ENCODE results near the gene CNOT6.

The CNOT6 gene

DNA sequence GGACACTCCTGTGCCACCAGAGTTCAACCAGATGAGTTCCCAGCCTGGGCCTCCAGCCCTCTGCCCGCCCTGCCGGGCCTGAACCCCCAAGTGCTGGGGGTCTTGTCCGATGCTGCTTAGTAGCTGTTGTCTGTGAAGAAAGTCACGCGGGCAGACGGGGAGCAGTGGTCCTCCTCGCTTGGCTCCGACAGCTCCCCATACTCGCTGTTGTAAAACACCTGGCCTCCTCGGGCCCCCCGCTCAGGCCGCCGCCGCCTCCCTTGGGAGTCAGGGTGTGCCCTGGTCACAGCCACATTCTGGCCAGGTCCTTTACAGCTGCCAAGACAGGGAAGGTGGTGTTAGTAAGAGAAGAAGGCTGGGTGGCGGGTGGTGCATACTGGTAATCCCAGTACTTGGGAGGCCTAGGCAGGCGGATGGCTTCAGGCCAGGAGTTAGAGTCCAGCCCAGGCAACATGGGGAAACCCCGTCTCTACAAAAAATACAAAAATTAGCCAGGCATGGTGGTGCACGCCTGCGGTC, 109.0 kb downstream of the CNOT6 start:
- DNase-seq: no peak

DNA sequence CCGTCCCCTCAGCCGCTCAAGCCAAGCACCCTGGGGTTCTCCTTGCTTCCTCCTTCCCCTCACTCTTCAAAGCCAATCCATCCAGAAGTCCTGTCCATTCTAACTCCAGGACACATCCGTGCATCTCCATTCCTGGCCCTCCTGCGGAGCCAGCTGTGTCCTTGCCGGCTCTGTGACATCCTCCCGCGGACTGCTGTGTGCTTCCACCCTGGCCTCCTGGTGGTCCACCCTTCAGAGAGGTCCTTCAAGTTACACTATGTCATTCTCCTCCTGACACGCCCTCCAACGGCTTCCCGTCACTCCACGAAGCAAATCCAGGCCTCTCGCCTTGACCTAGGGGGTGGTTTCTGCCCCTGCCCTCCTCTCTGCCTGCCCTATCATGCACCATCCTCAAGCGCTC, 110.1 kb downstream of the CNOT6 start:
- DNase-seq: no peak

- DNase-seq: peak; percentile 69
Measured at GRCh38 chr5:180605554-180606214, 111.5 kb downstream of the CNOT6 start.

DNA sequence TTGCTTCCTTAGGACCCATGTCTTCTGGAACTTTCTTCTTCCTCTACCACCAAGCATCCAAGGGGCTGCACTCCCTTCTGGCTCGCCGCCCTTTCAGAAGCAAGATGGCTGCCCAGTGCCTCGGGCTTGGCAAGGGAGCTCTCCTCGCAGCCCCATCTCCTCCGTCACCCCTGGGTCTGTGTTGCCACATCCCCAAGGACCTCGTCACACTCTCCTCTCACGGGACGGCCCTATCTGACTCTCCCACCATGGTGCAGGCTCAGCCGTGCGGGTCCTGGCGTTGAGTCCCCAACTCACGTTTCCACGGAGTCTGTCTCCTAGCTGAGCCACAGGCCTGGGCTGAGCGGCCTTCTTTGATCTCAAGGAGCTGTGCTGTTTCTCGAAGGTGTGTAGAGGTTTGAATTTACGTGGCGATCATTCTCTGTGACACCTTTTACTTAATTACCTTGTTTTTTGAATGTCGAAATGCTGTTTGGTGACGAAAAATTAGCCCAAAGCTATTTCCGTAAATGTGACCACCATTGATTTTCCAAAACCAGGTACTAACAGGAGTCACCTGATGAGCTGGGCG, 112.1 kb downstream of the CNOT6 start:
- no peak for DNase-seq

GRCh38 chr5:180607861-180608571, 113.8 kb downstream of the CNOT6 start:
- peak; percentile 15 for DNase-seq

DNA sequence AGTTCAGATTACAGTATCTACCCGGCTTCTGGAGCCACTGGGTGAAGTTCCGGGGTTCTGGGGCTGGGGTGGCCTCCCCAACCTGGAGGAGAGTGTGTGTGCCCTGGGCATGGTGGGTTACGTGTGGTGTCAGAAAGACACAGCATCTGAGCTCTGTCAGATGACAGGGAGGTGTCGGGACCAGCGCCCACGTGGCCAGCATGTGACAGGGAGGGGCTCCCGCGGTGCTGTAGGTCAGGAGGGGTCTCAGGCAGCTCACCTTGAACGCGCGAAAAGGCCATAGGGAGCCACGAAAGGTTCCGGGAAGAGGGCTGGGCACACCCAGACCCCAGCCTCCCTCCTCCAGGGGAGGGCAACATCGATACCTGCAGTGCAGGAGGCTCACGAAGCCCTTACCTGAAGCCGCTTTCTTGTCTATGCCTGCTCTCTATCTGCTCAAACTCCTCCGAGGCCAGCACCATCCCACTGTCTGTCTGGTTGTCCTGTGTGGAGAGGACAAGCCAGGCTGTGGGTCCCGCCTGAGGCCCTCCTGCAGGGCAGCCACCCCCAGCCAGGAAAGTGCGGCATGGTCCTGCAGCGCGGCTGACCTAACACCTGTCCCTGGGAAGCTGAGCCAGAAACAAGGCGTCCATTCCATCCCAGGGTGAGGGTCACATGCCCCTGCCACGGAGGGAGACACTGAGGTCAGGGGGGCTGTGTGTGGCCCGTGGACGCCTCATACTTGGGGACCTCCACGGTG, 114.6 kb downstream of the CNOT6 start:
- no peak for DNase-seq

DNA sequence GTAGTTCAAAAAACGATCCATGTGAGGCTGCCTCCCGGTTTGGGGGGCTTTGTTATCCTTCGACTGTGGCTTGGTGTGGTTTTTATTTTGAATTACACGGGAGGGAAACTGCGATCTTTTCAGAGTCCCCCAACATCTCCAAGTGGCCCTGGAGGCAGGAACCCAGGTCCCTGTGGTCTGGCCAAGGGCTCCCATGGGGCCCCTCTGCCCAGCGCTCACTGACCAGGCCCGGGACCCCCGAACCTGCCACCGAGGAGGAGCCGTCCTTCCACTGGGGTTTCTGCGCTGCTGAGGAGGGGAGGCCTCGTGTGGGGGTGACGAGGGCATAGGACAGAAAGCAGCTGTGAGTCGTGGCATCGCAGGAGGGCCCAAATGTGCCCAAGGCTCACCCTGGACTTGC, 115.2 kb downstream of the CNOT6 start:
- DNase-seq: no peak

DNA sequence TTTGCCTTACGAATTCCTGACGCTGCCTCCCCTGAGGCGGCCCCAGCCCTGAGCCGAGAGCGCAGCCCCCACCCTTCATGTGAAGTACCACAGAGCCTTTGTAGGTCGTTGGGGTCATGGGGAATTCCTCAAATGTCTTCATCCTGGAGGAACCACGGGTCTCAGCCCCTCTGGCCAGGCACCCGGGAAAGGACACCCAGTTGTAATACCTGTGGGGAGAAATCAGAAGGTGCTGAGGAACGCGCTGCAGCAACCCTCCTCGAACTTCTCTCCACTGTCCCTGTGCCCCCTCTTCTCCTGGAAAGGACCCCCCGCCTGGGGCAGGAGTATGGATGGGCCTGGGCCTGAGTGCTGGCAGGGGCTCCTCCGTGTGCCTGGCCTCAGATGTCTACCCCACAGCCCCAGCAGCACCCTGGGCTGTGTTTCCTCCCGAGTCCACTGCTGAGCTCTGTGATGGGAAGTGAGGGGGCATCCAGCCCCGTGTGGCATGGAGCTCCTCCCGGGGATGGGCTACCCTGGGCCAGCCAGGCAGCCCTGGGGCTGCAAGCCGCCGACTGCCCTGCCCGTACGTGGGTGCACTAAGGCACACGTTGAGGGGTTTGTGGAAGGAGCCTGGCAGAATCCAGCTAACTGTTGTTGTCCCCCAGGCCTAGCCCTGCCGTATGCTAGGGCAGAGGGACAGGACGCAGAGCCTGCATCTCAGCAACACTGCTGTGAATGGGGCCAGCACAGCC, 115.8 kb downstream of the CNOT6 start:
- DNase-seq: no peak

DNA sequence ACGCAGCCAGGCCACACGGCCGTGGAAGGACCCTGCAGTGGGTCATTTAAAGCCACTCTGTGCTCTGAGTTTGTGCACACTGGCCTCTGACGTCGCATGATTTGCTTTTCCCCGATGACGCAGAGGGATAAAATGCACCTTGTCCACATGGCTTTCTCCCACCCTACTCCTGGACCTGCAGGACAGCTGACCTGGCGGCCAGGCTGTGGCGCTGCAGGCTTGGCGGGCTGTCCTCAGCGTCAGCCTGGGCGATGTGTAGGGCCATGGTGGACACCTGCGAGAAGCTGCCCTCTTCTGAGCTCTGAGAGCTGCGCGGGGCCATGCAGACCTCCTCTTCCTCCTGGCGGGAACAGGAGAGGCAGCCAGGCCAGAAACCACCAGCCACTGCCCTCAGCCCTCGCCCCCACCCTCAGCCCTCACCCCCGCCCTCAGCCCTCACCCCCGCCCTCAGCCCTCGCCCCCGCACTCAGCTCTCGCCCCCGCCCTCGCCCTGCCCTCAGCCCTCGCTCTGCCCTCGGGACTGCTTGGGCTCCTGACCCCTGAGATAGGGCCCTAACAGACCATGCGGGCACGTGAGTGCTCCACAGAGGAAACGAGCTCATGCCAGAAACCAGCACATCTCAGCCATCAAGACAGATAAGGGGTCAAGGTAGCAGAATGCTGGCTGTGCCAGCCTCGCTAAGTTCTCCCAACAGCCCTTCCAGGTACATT, 117.1 kb downstream of the CNOT6 start:
- no peak for DNase-seq

DNA sequence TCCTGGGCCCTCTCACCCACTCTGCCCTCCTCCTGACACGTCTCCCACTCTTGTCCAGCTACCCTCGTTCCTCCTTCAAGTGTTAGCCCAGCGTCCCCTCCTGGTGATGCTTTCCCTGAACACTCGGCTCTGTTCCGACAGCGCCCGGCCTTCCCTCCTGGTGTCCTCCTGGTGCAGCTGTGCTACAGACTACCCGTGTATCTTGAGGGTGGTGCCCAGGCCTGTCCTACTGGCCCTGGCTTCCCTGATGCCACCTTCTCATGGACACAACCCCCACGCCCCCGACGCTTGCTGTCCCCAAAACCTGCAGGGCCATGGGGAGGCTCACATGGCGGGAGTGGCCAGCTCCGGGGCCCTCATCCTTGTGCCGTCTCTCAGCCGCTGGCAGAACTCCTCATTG, 118.5 kb downstream of the CNOT6 start:
- no peak for DNase-seq

GRCh38 chr5:180613188-180613813, 119.1 kb downstream of the CNOT6 start:
- no peak for DNase-seq

DNA sequence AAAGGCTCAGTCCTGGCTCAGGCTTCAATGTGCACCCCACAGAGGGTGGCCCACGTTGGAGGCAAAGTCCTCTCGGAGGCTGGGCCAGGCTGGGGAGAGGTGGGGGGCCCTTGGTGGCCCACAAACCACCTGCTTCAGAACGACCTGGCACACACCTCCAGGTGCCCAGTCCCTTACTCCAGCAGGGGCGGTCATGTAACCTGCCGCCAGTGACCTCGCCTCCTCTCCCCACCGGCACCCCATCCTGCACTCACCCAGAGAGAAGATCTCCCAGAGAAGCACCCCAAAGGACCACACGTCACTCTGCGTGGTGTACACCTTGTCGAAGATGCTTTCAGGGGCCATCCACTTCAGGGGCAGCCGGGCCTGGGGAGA, 119.6 kb downstream of the CNOT6 start:
- no peak for DNase-seq

GRCh38 chr5:180618487-180618828, 124.3 kb downstream of the CNOT6 start:
- no peak for DNase-seq

DNA sequence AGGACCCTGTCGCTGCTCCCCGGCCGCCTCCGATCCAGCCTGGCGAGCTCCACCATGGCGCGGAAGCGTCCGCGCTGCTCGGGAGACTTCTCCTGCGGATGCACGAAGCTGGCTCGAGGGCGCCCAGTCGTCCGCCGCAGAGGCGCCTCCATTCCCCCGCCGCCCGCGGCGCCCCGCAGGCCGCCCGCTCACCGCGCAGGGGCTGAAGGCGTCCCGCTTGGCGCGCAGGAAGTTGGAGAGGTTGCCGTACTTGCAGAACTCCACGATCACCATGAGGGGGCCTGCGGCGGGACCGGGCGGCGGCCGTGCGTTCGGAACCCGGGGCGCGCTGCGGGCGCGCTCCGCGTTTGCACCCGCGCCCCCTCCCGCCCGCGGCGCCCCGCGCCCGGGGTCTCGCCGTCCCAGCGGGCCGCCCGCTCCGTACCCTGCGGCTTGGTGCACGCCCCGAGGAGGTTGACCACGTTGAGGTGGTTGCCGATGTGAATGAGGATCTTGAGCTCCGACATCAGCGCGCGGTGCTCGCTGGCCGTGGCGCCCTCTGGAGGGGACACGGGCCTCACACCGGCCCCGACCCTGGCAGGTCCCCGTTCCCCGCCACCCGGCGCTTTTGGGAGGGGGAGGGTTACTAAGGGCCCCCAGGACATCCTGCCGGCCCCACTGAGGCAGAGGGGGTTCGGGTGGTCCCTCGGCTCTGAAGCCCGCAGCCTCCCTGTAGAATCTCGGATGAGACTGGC, 124.8 kb downstream of the CNOT6 start:
- peak; percentile 27 for DNase-seq

- no peak for DNase-seq
Measured at GRCh38 chr5:180619563-180619915, 125.4 kb downstream of the CNOT6 start.

DNA sequence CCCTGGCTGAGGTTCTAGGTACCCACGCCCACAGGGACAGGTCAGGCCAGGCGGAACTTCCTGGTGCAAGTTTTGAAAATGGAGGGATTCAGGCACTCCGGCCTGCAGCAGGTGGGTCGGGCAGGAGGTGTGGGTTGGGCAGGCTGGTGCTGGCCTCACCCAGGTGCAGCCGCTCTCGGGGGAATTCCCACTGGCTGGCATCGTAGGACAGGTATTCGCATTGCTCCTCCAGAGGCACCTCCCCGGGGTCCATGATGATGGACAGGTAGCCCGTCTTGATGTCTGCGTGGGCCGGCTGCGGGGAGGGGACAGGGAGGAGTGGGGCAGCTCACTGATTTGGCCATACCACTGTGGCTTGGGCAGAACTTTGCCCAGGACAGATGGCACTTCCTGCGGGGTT, 125.8 kb downstream of the CNOT6 start:
- DNase-seq: no peak

DNA sequence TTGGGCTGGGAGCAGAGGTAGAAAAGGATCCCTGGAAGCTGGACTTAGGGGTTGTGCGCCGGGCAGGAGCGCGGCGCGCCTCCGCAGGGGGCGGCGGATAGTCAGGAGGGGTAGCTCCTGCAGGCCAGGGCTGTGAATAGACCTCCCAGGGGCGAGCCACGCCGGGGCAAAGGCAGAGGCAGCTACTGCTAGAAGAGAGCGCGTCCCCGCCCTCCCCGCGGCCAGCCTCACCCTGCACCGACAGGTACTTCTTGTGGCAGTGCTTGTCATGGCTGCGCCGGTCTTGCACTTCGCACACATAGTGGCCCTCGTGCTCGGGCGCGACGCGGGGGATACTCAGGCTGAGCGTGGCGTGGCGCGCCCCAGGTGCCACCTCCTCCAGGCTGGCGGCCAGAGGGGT, 127.1 kb downstream of the CNOT6 start:
- DNase-seq: no peak

DNA sequence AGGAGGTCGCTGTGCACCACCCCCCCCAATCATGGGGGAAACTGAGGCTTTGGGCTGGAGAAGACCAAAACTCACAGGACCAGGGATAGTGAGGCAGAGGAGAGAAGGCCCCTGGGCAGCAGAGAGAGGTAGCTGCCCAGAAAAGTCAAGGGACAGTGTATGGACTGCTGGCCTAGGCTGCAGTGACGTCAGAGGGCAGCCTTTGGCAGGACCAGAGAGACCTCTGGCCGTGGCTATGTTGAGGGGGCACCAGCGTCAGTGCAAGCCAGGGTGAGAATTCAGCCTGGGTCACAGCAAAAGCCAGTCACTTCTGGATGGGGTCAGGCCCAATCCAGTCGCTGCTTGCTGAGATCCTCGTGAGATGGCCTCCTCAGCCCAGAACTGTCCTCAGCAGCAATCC, 128.7 kb downstream of the CNOT6 start:
- no peak for DNase-seq

GRCh38 chr5:180623411-180623834, 129.2 kb downstream of the CNOT6 start:
- no peak for DNase-seq

DNA sequence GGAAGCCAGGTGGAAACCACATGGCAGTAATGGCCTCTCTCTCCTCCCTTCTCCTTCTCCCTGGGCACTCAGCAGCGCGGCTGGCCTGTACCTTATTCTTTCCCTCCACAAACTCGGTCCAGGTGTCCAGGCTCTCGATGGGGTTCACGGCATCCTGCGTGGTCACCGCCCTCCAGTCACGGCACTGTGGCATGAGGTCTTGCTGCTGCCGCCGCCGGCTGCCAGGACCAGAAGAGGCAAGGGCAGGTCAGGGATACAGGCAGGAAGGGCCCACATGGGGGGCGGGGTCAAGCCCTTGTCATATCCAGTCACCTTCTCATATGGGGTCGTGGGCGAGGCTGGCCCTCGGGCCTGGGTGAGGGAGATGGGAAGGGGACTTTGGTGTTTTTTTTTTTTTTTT, 129.7 kb downstream of the CNOT6 start:
- DNase-seq: no peak

DNA sequence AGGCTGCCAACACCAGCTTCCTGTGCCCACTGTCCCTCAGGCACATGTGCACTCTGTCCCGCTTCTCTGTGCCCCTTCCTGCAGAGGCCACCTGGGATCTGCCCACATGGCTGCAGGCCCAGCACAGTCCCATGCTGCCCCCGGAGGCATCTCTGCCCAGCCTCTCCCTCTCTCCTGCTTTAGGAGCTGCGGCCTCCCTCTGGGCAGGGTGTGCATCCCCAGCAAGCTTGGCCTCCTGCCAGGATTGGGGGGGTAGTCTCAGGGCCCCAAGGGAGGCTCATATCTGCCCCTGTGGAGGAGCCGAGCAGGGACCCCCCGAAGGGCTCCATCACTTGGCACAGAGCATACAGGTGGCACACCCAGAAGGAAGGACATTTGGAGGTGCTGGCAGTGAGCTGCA, 130.4 kb downstream of the CNOT6 start:
- DNase-seq: no peak
